ENCODE measurements around the gene RXFP1. TPM values are rescaled to one million over a fixed set of nuclear protein-coding genes. Genes with fewer than 3 reads are reported as not detected.
"Not testable (repeated sequence)": the region's sequence is repeated elsewhere in the genome, so short reads cannot be mapped to it uniquely, and the experiment has no call there.

The RXFP1 gene
- total RNA-seq, 1 donor from 2014 or later = not detected

GRCh38 chr4:158663255-158663654, 141.6 kb downstream of the RXFP1 start:
- ATAC-seq (ENCODE audit: poor library complexity); DNase-seq; intact Hi-C loops (cut with DNase I): not testable (repeated sequence)

GRCh38 chr4:158663707-158664625, 142.3 kb downstream of the RXFP1 start:
- intact Hi-C loops (cut with DNase I); ATAC-seq (ENCODE audit: poor library complexity); DNase-seq: not testable (repeated sequence)

GRCh38 chr4:158664806-158665205, 143.1 kb downstream of the RXFP1 start:
- no peak for ATAC-seq (ENCODE audit: poor library complexity)
- intact Hi-C loops (cut with DNase I) = no loop called here
- no peak for DNase-seq

- DNase-seq (no peak), ATAC-seq (ENCODE audit: poor library complexity) (no peak)
- intact Hi-C loops (cut with DNase I) = no loop called here
These were observed 145.2 kb downstream of the RXFP1 start for GRCh38 chr4:158666892-158667291.

- ATAC-seq (ENCODE audit: poor library complexity) (no peak), DNase-seq (no peak)
- intact Hi-C loops (cut with DNase I) = no loop called here
These were observed 146.0 kb downstream of the RXFP1 start for GRCh38 chr4:158667651-158668198.

GRCh38 chr4:158669310-158669709, 147.6 kb downstream of the RXFP1 start:
- no peak for ATAC-seq (ENCODE audit: poor library complexity)
- intact Hi-C loops (cut with DNase I) = no loop called here
- no peak for DNase-seq

- ATAC-seq (ENCODE audit: poor library complexity) = peak; percentile 52
- DNase-seq = peak; percentile 84
- intact Hi-C loops (cut with DNase I) = no loop called here
These were observed 149.4 kb downstream of the RXFP1 start for GRCh38 chr4:158670975-158671664.

- no peak for DNase-seq
- intact Hi-C loops (cut with DNase I) = no loop called here
- peak; percentile 8 for ATAC-seq (ENCODE audit: poor library complexity)
These were observed 149.9 kb downstream of the RXFP1 start, which contains the start of gene C4orf46 for GRCh38 chr4:158671665-158671914. C4orf46 (minus strand) TSS chr4:158671887; CDS start chr4:158671801, 86 bp downstream.

- DNase-seq = peak; percentile 99
- intact Hi-C loops (cut with DNase I) = no loop called here
- ATAC-seq (ENCODE audit: poor library complexity) = peak; percentile 93
These were observed 150.5 kb downstream of the RXFP1 start, which contains the start of gene ETFDH for GRCh38 chr4:158671915-158672806. ETFDH (plus strand) TSS chr4:158672296; CDS start chr4:158672457, 161 bp downstream.

GRCh38 chr4:158673633-158674032, 152.0 kb downstream of the RXFP1 start:
- ATAC-seq (ENCODE audit: poor library complexity) (no peak), DNase-seq (no peak)
- intact Hi-C loops (cut with DNase I) = no loop called here

- DNase-seq = no peak
- no peak for ATAC-seq (ENCODE audit: poor library complexity)
- intact Hi-C loops (cut with DNase I) = no loop called here
These were observed 154.4 kb downstream of the RXFP1 start for GRCh38 chr4:158676076-158676475.

- ATAC-seq (ENCODE audit: poor library complexity) (no peak), DNase-seq (no peak)
- intact Hi-C loops (cut with DNase I) = no loop called here
These were observed 157.1 kb downstream of the RXFP1 start for GRCh38 chr4:158678767-158679166.

GRCh38 chr4:158681629-158682028, 159.9 kb downstream of the RXFP1 start:
- DNase-seq (no peak), ATAC-seq (ENCODE audit: poor library complexity) (no peak)
- intact Hi-C loops (cut with DNase I) = no loop called here

GRCh38 chr4:158682066-158682465, 160.4 kb downstream of the RXFP1 start:
- intact Hi-C loops (cut with DNase I) = no loop called here
- ATAC-seq (ENCODE audit: poor library complexity) (no peak), DNase-seq (no peak)

- no peak for DNase-seq
- intact Hi-C loops (cut with DNase I) = no loop called here
These were observed 167.1 kb downstream of the RXFP1 start for GRCh38 chr4:158688813-158689212.

More at GRCh38 chr4:158688813-158689212, 167.1 kb downstream of the RXFP1 start:
- ATAC-seq (ENCODE audit: poor library complexity) = no peak

Data from Right ventricle myocardium superior (tissue), 1 donor.